ENCODE measurements around the gene INPP5D. TPM values are rescaled to one million over a fixed set of nuclear protein-coding genes. Genes with fewer than 3 reads are reported as not detected.

The INPP5D gene
- total and polyA plus RNA-seq, 4 donors: 7.6 to 26.1 (median 25.3) TPM

GRCh38 chr2:233117351-233117750, 57.2 kb downstream of the INPP5D start:
- Histone ChIP-seq H3K4me3 (no peak overlapping the region), H3K27ac (ENCODE audit: low read depth in 1 of 2, low read length in 1 of 2) (no peak overlapping the region), H3K4me1 (ENCODE audit: control insufficient read depth in 5 of 5, insufficient read depth in 5 of 5, low read length in 5 of 5) (peaks cover 0 to 3% (median 0%) of the 10 kb centered on the region in 5 donors), H3K9ac (ENCODE audit: insufficient read depth in 1 of 2, low read length in 2 of 2) (no peak overlapping the region), H3K9me3 (ENCODE audit: control insufficient read depth in 4 of 4, insufficient read depth in 3 of 4, low read length in 3 of 4) (no peaks in the 10 kb centered on the region), H3K27me3 (ENCODE audit: control insufficient read depth in 3 of 3, insufficient read depth in 3 of 3, low read length in 2 of 3) (no peaks in the 10 kb centered on the region), H3K36me3 (ENCODE audit: control insufficient read depth in 4 of 4, insufficient read depth in 4 of 4, low read length in 4 of 4) (peaks cover 0 to 2% (median 0%) of the 10 kb centered on the region in 4 donors)
- no peak for DNase-seq
- no peak for ATAC-seq (ENCODE audit: insufficient read depth, low FRiP score)
- TF ChIP-seq CTCF (IDR thresholded peaks at IDR 0.05; ENCODE audit: control extremely low read depth, extremely low read depth): no peak
- WGBS, 2 donors: 85 to 86% methylated on average over 13 of the region's 13 CpGs

GRCh38 chr2:233117811-233118647, 57.9 kb downstream of the INPP5D start:
- Histone ChIP-seq H3K9ac (ENCODE audit: insufficient read depth in 1 of 2, low read length in 2 of 2) (no peak overlapping the region), H3K27ac (ENCODE audit: low read depth in 1 of 2, low read length in 1 of 2) (no peak overlapping the region), H3K9me3 (ENCODE audit: control insufficient read depth in 4 of 4, insufficient read depth in 3 of 4, low read length in 3 of 4) (no peaks in the 10 kb centered on the region), H3K4me3 (no peak overlapping the region), H3K4me1 (ENCODE audit: control insufficient read depth in 5 of 5, insufficient read depth in 5 of 5, low read length in 5 of 5) (peaks cover 0 to under 1% (median 0%) of the 10 kb centered on the region in 5 donors), H3K27me3 (ENCODE audit: control insufficient read depth in 3 of 3, insufficient read depth in 3 of 3, low read length in 2 of 3) (no peaks in the 10 kb centered on the region), H3K36me3 (ENCODE audit: control insufficient read depth in 4 of 4, insufficient read depth in 4 of 4, low read length in 4 of 4) (peaks cover 0 to 2% (median 0%) of the 10 kb centered on the region in 4 donors)
- DNase-seq (no peak), ATAC-seq (ENCODE audit: insufficient read depth, low FRiP score) (no peak)
- 83 to 89% methylated on average over 12 of the region's 12 CpGs for WGBS, 2 donors
- no peak for TF ChIP-seq CTCF (IDR thresholded peaks at IDR 0.05; ENCODE audit: control extremely low read depth, extremely low read depth)

GRCh38 chr2:233118648-233119000, 58.5 kb downstream of the INPP5D start:
- peaks cover 0 to 2% (median 0%) of the 10 kb centered on the region in 4 donors for H3K36me3 ChIP-seq (ENCODE audit: control insufficient read depth in 4 of 4, insufficient read depth in 4 of 4, low read length in 4 of 4)
- no peak overlapping the region for H3K4me3 ChIP-seq
- no peak overlapping the region for H3K27ac ChIP-seq (ENCODE audit: low read depth in 1 of 2, low read length in 1 of 2)
- ATAC-seq (ENCODE audit: insufficient read depth, low FRiP score) (no peak), DNase-seq (no peak)
- no peaks in the 10 kb centered on the region for H3K9me3 ChIP-seq (ENCODE audit: control insufficient read depth in 4 of 4, insufficient read depth in 3 of 4, low read length in 3 of 4)
- TF ChIP-seq CTCF (IDR thresholded peaks at IDR 0.05; ENCODE audit: control extremely low read depth, extremely low read depth): no peak
- no peaks in the 10 kb centered on the region for H3K27me3 ChIP-seq (ENCODE audit: control insufficient read depth in 3 of 3, insufficient read depth in 3 of 3, low read length in 2 of 3)
- 89 to 90% methylated on average over 9 of the region's 9 CpGs for WGBS, 2 donors
- H3K4me1 ChIP-seq (ENCODE audit: control insufficient read depth in 5 of 5, insufficient read depth in 5 of 5, low read length in 5 of 5): no peaks in the 10 kb centered on the region
- no peak overlapping the region for H3K9ac ChIP-seq (ENCODE audit: insufficient read depth in 1 of 2, low read length in 2 of 2)

All from lung (tissue), 12 donors.